GM18909 (cell line): ENCODE data around the gene ASAH2.
A peak's percentile ranks its signal among the peaks of the same experiment; 100 is the strongest.
"Not testable (repeated sequence)": the region's sequence is repeated elsewhere in the genome, so short reads cannot be mapped to it uniquely, and the experiment has no call there.

Experiments used
- ATAC-seq: cut with Tn5 transposase; IDR thresholded peaks from one replicate; pipeline ENCODE4 v1.9.1; 2021; ENCODE audit warnings: mild to moderate bottlenecking; ENCODE audit not compliant: unreplicated experiment, poor library complexity

The ASAH2 gene

DNA sequence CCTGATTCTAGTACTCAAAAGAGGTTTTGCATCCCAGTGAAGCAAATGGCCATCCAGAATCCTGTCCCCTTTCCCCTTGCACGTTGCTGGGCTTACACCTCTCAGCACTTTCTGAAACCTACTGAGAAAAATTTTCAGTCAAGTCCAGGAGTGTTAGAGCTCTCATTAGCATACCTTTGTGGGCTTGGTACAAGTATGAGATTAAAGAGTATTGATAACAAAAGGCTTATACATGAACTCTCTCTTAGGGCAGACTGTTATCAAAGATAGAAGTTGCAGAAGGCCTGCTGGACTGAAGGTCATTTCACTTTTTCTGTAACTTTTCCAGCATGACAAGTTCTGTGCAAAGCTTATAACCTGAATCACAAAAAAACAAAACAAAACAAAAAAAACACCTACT lies at the start of gene ASAH2:
ASAH2 (minus strand) TSS at position 123 of the 400 bp plus-strand sequence. CDS start 2,906 bp downstream, outside the sequence.
- no peak for ATAC-seq

GRCh38 chr10:50299948-50300669 lies 48.8 kb upstream of the ASAH2 start:
- ATAC-seq: no peak

- ATAC-seq: no peak
Observed at GRCh38 chr10:50295367-50295766, 44.1 kb upstream of the ASAH2 start.

DNA sequence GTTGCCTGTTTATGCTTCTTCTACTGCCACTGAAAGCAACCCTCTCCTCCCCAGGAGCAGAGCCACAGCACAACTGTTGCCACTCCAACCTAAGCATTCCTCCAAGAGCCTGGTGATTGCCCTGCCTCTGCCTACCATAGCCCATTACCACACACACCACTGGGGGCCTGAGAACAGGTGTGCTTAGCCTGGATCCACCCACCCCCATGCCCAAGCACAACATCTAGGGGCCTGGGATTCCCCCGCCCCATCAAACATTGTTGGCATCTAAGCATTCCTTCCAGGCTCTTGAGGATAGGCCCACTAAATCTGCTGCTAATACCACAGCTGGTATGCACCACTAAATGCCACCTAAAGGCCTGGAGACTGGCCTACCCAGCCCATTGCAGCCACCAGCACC lies 43.3 kb upstream of the ASAH2 start:
- ATAC-seq: no peak

- no peak for ATAC-seq
Observed at GRCh38 chr10:50293513-50294313, 42.4 kb upstream of the ASAH2 start.

DNA sequence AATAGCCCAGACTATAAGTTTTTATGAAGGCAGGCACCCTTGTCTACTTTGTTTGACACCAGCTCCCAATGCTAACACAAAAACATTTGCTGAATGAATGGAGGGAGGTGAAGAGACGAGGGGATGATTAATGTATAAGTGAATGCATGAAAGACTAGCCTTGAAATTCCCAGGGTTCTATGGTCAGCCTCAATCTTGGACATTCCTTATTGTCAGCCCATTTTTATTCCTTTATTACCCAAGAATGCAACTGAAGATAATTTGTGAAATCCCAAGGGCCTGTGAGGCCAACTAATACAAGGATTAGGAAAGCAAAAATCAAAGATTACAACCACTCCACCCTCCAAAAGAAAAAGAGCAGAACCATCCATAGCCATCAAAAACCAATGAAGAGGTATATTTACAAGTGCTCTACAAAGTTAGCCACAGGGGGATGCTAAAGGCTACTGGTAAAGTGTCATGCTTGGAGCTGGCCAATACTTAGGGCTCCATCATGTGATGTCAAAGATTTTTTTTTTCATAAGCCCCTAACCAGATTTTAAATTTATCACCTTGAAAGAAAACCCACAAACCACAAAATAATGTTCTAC lies 40.0 kb upstream of the ASAH2 start:
- ATAC-seq: no peak

DNA sequence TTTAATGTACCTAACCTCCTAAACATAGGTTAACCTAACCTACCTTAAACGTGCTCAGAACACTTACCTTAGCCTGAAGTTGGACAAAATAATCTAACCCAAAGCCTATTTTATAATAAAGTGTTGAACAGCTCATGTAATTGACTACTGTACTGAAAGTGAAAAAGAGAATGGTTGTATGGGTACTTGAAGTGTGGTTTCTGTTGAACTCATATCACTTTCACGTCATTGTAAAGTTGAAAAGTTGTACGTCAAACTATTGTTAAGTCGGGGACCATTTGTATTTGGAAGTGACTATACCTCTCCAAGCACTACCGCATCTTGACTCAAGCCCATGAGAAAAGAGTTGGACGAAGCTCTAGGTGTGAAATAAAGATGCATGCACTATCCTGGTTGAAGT lies 37.9 kb upstream of the ASAH2 start:
- no peak for ATAC-seq

GRCh38 chr10:50286996-50287803 lies 35.9 kb upstream of the ASAH2 start:
- ATAC-seq: no peak

GRCh38 chr10:50286517-50286916 lies 35.2 kb upstream of the ASAH2 start:
- ATAC-seq: no peak

DNA sequence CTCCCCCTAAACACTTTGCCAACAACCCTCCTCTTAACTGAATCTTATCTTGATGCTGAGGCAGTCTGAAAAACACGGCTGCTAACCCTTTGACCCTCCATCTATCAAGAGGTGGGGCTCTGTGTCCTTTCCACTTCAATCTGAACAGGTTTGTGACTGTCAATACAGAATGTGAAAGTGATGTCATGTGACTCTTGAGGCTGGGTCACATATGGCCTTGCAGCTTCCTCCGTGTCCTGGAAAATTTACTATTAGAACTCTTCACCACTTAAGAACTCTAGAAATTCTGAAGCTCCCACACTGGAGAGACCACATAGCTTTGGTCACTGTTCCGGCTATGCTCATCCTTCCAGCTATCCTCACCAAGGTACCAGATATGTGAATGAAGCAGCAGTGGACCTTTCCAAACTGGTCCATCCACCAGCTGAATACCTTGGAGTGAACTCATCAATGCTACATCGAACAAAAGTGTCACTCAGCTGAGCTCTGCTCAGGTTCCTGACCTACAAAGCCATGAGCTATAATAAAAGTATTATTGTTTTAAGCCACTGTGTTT lies 30.7 kb upstream of the ASAH2 start:
- ATAC-seq: no peak

DNA sequence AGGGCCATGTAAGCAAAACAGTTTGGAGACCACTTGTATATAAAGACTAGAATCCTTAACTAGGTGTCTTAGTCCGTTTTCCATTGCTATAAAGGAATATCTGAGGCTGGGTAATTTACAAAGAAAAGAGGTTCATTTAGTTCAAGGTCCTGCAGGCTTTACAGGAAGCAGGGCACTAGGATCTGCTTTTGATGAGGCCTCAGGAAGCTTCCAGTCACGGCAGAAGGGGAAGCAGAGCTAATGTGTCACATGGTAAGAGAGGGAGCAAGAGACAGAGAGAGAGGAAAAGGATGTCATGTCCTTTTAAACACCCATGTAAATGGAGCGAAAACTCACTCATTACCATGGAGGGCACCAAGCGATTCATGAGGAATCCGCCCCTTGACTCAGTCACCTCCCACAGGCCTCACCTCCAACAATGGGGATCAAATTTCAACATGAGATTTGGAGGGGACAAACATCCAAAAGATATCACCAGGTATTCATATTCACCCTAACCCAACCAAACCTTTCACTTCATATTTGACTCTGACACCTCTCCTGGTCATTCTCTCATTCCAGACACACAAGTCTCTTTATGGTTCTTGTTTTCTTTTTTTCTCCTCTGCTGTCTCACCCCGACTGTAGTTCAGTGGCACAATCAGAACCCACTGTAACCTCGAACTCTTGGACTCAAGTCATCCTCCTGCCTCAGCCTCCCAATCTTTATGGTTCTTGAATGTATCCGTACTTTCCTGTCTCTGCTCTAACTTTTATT lies 30.1 kb upstream of the ASAH2 start:
- ATAC-seq: no peak

GRCh38 chr10:50280049-50280841 lies 28.9 kb upstream of the ASAH2 start:
- no peak for ATAC-seq

DNA sequence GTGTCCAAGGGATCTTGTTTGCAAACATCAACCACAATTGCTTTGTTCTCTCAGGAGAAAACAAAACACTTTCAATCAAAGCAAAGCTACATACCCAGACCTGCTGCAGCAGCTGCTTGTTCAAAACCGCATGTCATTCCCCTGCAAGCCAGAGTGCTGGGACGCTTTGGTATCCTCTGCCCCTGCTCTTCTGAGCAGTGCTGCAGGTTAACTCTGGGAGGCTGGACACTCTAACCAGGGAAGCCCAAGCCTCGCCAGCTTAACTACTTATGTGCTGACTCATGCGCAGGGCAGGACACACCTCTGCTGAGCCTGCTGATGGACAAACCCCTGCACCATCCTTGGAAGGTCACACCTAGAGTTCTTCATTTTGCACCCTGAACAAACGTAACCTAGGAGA lies 28.2 kb upstream of the ASAH2 start:
- no peak for ATAC-seq

- ATAC-seq: peak; percentile 69
Observed at GRCh38 chr10:50275650-50276235, 24.4 kb upstream of the ASAH2 start.

- ATAC-seq: no peak
Observed at GRCh38 chr10:50272531-50272930, 21.2 kb upstream of the ASAH2 start.

DNA sequence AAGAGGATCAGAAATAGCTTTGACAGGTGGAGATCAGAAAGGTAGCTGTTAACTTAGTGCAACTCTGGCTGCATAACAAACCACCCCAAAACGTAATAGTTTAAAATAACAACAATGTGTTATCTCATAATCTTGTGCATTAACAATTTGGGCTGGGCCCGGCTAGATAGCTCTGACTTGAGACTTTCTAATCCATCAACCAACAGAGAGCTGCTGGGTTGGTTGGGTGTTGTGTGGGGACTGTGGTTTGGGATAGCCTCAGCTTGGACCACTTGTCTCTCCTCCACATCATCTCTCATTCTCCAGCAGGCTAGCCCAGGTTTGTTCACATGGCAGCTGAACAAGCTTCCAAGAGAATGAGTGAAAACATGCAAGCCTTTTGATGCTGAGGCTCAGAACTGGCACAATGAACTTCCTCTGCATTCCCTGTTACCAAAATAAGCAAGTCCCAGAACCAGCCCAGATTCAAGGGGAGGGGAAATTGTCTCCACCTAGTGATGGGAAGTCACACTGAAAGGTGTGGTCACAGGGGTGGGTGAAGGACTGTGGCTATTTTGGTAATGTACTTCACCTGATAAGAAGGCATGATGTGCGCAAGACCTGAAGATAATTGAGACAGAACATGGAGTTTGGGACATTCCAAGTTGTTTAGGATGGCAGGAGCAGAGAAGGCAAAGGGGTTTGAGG lies 20.4 kb upstream of the ASAH2 start:
- ATAC-seq: no peak

DNA sequence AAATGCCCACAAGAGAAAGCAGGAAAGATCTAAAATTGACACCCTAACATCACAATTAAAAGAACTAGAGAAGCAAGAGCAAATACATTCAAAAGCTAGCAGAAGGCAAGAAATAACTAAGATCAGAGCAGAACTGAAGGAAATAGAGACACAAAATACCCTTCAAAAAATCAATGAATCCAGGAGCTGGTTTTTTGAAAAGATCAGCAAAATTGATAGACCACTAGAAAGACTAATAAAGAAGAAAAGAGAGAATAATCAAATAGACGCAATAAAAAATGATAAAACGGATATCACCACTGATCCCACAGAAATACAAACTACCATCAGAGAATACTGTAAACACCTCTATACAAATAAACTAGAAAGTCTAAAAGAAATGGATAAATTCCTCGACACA lies 16.6 kb upstream of the ASAH2 start:
- not testable (repeated sequence) for ATAC-seq

GRCh38 chr10:50262625-50263024 lies 11.3 kb upstream of the ASAH2 start:
- ATAC-seq: not testable (repeated sequence)
